ENCODE data around the gene SLC35G4. TPM values are rescaled to one million over a fixed set of nuclear protein-coding genes. Genes with fewer than 3 reads are reported as not detected.
"Not testable (repeated sequence)": the region's sequence is repeated elsewhere in the genome, so short reads cannot be mapped to it uniquely, and the experiment has no call there.

Gene SLC35G4
- total RNA-seq: not detected
- long read RNA-seq: 0 reads

DNA sequence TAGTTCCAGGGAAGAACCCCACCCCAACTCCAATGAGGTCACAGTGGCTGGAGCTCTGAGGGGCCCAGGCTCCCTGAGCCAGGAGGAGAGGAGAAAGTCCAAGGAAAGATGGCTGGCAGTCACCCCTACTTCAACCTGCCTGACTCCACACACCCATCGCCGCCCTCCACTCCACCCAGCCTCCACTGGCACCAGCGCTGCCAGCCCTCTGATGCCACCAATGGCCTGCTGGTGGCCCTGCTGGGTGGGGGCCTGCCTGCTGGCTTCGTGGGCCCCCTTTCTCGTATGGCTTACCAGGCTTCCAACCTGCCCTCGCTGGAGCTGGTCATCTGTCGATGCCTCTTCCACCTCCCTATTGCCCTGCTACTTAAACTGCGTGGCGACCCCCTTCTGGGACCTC is at the start of gene SLC35G4:
TSS of gene SLC35G4 (plus strand) at position 109 of the 400 bp plus-strand sequence. CDS start at position 109, 0 bp downstream.
- ATAC-seq; DNase-seq; intact Hi-C loops (cut with micrococcal nuclease): not testable (repeated sequence)

DNA sequence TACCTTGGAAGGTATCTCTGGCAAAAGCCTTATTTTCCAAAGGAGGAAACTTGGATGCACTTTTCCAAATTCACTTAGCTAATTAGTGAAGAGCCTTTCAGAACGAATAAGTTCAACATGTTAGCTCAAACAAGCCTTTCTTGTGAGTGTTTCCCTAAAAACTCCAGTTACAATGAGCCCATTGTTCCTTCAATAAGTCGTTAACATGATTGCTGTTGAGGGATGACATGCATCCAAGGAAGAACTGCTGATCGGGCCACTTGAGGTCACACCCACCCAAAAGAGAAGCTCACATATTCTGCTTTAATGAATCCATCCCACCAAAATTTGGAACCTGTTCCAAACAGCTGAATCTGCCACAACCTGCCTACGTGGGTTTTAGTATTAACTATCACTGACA is 48.1 kb upstream of the SLC35G4 start:
- ATAC-seq (no peak), DNase-seq (no peak)
- intact Hi-C loops (cut with micrococcal nuclease): no loop called here

DNA sequence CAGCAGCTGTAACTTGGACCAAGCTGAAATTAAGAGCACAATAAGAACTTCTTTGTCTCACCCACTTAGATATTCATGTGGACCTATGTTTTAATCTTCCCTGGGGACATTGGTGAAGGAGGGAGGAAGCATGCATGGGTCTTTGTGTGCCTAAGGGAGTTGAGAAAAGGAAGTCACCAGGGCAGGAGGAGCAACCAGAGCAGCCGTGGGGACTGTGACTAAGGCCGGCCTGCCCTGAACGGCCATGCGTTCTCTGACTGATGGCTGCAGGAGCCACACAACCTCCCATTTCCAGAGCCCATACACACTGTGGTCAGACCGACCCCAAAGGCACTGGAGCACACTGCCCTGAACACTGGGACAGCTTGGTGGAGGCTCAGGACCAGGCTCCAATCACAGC is 43.7 kb upstream of the SLC35G4 start:
- intact Hi-C loops (cut with micrococcal nuclease): no loop called here
- DNase-seq (no peak), ATAC-seq (no peak)

- intact Hi-C loops (cut with micrococcal nuclease): no loop called here
- ATAC-seq: no peak
- DNase-seq: no peak
Measured at GRCh38 chr18:11566236-11566965, 43.0 kb upstream of the SLC35G4 start.

DNA sequence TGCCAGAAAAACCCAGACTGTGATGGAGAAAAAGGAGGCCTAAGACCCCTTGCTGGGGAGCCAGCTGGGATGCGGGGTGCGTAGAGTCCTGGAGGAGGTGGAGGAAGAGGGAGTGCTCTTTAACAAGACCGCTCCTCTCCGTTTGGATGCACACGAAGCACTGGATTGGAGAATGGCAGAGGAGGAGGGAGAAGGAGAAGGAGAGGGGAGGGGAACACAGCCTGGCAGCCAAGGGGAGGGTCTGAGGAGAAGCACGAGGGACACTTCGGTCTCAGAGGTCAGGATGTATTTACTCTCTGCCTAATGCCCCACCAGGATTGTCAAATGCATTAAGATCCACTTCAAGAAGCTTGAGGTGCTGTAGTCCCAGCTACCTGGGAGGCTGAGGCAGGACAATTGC is 42.0 kb upstream of the SLC35G4 start:
- no peak for DNase-seq
- intact Hi-C loops (cut with micrococcal nuclease): no loop called here
- ATAC-seq: no peak

DNA sequence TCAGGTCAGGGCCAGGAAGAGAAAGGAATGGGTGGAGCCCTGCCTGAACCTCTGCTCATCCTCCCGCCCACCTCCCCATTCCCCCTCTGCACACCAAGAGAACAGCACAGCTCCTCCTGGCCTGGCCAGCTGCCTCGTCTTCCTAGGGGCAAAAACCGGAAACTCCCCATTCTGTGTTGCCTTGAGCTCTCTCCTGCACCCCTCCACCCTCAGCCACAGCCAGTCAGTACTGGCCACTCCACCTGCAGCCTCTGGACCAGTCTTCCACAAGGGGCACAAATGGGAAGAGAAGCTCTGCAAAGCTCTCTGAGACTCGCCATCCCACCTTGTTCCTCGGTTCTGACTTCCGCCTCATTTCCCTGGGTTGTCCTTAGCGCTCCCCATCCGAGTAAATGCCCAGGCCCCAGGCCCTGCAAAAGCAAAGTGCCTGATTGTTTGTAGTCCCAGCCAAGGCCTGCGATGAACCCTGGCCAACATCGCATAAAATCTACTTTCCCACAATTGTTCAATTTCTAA is 39.3 kb upstream of the SLC35G4 start:
- intact Hi-C loops (cut with micrococcal nuclease): no loop called here
- DNase-seq (no peak), ATAC-seq (no peak)

DNA sequence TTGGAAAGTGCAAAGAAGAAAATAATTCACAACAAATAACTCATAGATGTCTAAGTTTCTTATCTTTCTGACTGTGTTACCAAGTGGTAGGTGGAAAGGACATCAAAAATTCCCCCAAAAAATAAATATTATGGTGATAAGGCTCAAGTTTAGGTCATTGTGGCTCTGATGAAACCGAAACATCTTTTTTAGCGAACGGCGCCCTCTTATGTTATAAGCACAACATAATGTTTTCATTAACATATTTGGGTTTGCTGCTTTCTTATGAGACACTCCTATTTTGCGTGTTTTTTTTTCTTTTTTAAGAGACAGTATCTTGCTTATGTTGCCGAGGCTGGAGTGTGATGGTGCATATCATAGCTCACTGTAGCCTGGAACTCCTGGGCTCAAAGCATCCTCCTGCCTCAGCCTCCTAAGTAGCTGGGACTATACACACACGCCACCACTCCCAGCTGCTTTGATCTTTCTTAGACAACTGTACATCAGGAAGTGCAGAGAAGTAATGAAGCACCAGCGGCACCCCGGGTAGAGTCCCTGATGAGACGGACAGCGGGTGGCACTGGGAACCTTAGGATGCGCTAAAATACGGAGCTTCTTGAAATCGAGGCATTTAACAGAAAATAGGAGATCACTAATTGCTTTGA is 38.5 kb upstream of the SLC35G4 start:
- intact Hi-C loops (cut with micrococcal nuclease): no loop called here

DNA sequence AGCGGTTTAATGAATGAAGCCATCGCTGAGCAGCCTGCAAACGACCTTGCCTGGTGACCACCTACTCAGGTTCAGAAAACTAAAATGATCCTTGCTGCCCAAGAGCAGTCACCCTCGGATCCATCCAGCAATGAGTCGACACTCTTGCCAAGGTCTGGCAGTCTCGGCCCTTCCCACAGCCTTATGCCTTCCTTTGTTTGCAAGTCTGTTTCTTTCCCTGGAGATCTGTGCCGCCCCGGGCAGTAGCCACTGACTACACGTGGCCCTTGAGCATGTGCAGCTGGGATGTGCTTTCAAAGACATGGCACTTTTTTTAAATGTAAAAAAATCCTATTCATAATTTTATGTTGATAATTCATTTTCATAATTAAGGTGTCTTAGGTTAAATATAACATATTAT is 37.2 kb upstream of the SLC35G4 start:
- intact Hi-C loops (cut with micrococcal nuclease): no loop called here
- ATAC-seq (no peak), DNase-seq (no peak)

More for the DNA sequence above, 38.5 kb upstream of the SLC35G4 start:
- DNase-seq (no peak), ATAC-seq (no peak)

- intact Hi-C loops (cut with micrococcal nuclease): no loop called here
- DNase-seq (no peak), ATAC-seq (no peak)
Measured at GRCh38 chr18:11574545-11574944, 34.9 kb upstream of the SLC35G4 start.

DNA sequence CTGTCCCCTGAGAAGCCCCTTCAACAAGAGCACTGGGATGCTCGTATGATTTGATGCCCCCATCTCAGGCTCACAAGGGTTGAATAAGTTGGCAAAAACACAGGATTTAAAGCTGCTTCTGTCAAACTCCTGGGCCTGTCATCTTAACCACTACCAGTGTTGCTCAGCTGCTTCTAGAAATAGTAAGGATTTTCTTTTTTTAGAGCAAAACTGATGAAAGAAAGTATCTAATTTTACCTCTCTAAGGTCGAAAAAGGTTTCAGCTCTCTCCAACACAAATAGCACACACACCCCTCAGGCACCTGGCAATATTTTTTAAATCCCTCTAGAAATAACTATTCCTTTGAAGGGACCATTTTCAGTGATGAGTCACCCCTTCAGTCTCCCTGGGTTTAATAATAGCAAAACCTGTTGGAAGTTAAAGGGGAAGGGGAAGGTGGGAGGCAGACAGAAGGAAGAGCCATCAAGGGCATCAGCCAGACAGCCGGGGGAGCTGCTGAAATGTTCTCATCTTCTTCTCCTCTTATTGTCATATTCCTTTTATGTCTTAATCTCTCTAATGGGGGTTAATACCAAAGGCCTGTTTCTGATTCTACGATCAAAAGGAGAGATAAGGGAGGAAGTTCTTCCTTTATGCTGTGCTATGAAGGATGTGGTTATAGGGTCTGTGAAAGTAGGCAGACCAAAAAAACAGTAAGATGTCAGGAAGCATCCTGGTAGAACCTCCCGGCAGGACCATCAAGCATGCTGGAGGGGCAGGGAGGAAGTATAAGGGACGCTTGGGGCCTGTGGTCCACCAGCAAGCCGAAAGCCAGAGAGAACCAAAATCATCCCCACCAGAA is 31.9 kb upstream of the SLC35G4 start:
- intact Hi-C loops (cut with micrococcal nuclease): no loop called here
- DNase-seq (no peak), ATAC-seq (no peak)

- no peak for DNase-seq
- intact Hi-C loops (cut with micrococcal nuclease): no loop called here
Measured at GRCh38 chr18:11578799-11579198, 30.6 kb upstream of the SLC35G4 start.

GRCh38 chr18:11579916-11580315 is 29.5 kb upstream of the SLC35G4 start:
- ATAC-seq (no peak), DNase-seq (no peak)
- intact Hi-C loops (cut with micrococcal nuclease): no loop called here

More at GRCh38 chr18:11578799-11579198, 30.6 kb upstream of the SLC35G4 start:
- no peak for ATAC-seq

GRCh38 chr18:11581286-11581685 is 28.1 kb upstream of the SLC35G4 start:
- no peak for ATAC-seq
- DNase-seq: no peak
- intact Hi-C loops (cut with micrococcal nuclease): no loop called here

GRCh38 chr18:11585596-11585995 is 23.8 kb upstream of the SLC35G4 start:
- no peak for DNase-seq
- no peak for ATAC-seq
- intact Hi-C loops (cut with micrococcal nuclease): no loop called here

GRCh38 chr18:11586896-11587295 is 22.5 kb upstream of the SLC35G4 start:
- intact Hi-C loops (cut with micrococcal nuclease): no loop called here
- DNase-seq: no peak
- no peak for ATAC-seq

- no peak for DNase-seq
- no peak for ATAC-seq
Measured at GRCh38 chr18:11587432-11587831, 22.0 kb upstream of the SLC35G4 start.

GRCh38 chr18:11587846-11588245 is 21.6 kb upstream of the SLC35G4 start:
- DNase-seq (no peak), ATAC-seq (no peak)
- intact Hi-C loops (cut with micrococcal nuclease): no loop called here

More at GRCh38 chr18:11587432-11587831, 22.0 kb upstream of the SLC35G4 start:
- intact Hi-C loops (cut with micrococcal nuclease): no loop called here

DNA sequence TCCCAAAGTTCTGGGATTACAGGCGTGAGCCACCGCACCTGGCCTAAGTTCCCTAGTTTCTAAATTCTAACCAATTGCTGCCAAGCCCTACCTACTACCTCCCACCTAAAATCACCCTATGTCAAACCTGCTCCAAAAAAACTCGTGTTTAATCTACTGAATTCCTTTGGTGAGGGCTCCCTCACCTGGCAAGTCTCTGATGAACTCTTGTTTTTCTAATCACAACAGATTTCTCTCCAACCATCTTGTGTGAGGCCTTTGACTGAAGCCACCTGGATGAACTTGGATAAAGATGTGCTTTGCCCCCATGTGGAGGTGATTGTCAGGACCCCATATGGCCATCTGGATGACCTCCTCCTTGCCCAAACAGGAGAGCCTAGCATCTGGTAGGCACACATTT is 17.4 kb upstream of the SLC35G4 start:
- intact Hi-C loops (cut with micrococcal nuclease): no loop called here
- no peak for ATAC-seq
- DNase-seq: no peak

- ATAC-seq (no peak), DNase-seq (no peak)
- intact Hi-C loops (cut with micrococcal nuclease): no loop called here
Measured at GRCh38 chr18:11600321-11600720, 9.1 kb upstream of the SLC35G4 start.

DNA sequence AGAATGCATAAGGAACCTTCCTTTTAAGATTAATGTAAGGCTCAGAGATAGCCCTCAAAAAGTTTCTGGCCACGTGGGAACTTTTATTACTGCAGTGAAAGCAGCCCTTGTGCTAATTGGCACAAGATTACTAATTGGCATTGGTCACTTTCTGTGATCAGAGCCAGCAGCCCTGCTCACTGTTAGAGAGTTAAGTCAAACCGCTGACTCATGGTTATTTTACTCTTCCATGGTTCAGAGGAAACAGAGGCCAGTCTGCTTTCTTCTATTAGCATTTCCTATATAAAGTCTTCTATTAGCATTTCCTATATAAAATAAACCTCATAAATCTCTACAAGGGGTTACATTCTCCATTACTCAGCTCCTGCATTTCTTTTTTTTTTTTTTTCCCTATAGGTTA is 1.5 kb upstream of the SLC35G4 start:
- no peak for DNase-seq
- ATAC-seq: no peak
- intact Hi-C loops (cut with micrococcal nuclease): no loop called here

Measured in left ventricle myocardium superior (tissue), 1 donor.